Activated CD8-positive, alpha-beta memory T cell treated with anti-CD3 and anti-CD28 coated beads for 48 hours (primary cell): ENCODE measurements around the gene ARHGAP22.

Experiments
- DNase-seq, 3 experiments: peaks; one replicate each; pipeline ENCODE4 v3.0.0-alpha.2; 2020; ENCODE audit warnings: low read depth in 2 of 3, low spot score in 2 of 3

The ARHGAP22 gene

GRCh38 chr10:48400129-48400849 lies 204.6 kb downstream of the ARHGAP22 start:
- DNase-seq = no peak

GRCh38 chr10:48399551-48399950 lies 205.3 kb downstream of the ARHGAP22 start:
- no peak for DNase-seq

GRCh38 chr10:48399056-48399541 lies 205.8 kb downstream of the ARHGAP22 start:
- no peak for DNase-seq

- no peak for DNase-seq
These were observed 206.6 kb downstream of the ARHGAP22 start for GRCh38 chr10:48398261-48398660.
